ENCODE results near the gene FRMD3. TPM values are rescaled to one million over a fixed set of nuclear protein-coding genes. Genes with fewer than 3 reads are reported as not detected.

Gene FRMD3
- total and polyA plus RNA-seq, 2 donors (not counting 3 experiments of a cell fraction or from before 2014, with no cell fraction given): 3.0 to 6.1 TPM

- Histone ChIP-seq H3K9me1 (replicated peaks; ENCODE audit: control insufficient read depth, extremely low read depth, insufficient read depth, low read length) (no peaks in the 10 kb centered on the region), H3K4me1 (ENCODE audit: control insufficient read depth, extremely low read depth, insufficient read depth, low read length) (peaks cover 3% of the 10 kb centered on the region), H3K4me3 (replicated peaks in 1 of 3; ENCODE audit: insufficient read depth in 1 of 3, low read depth in 1 of 3, low read length in 3 of 3) (no peak overlapping the region), H3K4me2 (ENCODE audit: insufficient read depth, low read length) (no peak overlapping the region), H3K9me3 (replicated peaks; ENCODE audit: control insufficient read depth, insufficient read depth, low read length) (no peaks in the 10 kb centered on the region), H4K20me1 (replicated peaks; ENCODE audit: control insufficient read depth, extremely low read depth, insufficient read depth, low read length) (no peaks in the 10 kb centered on the region), H2AFZ (ENCODE audit: low read depth, low read length) (no peak overlapping the region), H3K9ac (replicated peaks; ENCODE audit: extremely low read depth, insufficient read depth, low read length) (no peak overlapping the region), H3K79me2 (ENCODE audit: control insufficient read depth, insufficient read depth, low read length) (no peaks in the 10 kb centered on the region), H3K27ac (ENCODE audit: insufficient read depth, low read depth, low read length) (no peak overlapping the region), H3K27me3 (ENCODE audit: control insufficient read depth in 2 of 2, insufficient read depth in 2 of 2, low read length in 2 of 2) (no peaks in the 10 kb centered on the region), H3K36me3 (ENCODE audit: control insufficient read depth in 2 of 2, extremely low read depth in 1 of 2, insufficient read depth in 2 of 2, low read length in 2 of 2) (no peaks in the 10 kb centered on the region)
- no TSS peak for BruUV-seq (replicated peaks)
- intact Hi-C loops (cut with micrococcal nuclease) (no loop called here), dilution Hi-C loops (cut with MboI; ENCODE audit: extremely low pct_ligation_motif_present, low sequenced_read_pairs) (no loop called here)
- DNase-seq (ENCODE audit: low read depth, low spot score): no peak
- TF ChIP-seq GATA2 (IDR thresholded peaks at IDR 0.05; ENCODE audit: insufficient read depth, insufficient read length, low read depth, low read length) (no peak), EZH2 (IDR thresholded peaks at IDR 0.05; ENCODE audit: borderline replicate concordance, low read depth, low read length, severe bottlenecking) (no peak), FOS (IDR thresholded peaks at IDR 0.05; ENCODE audit: borderline replicate concordance, insufficient read depth, low read length) (no peak), MAX (IDR thresholded peaks at IDR 0.05; ENCODE audit: insufficient read depth, insufficient read length) (no peak), MYC (IDR thresholded peaks at IDR 0.05; ENCODE audit: low read depth, low read length) (no peak), JUN (IDR thresholded peaks at IDR 0.05; ENCODE audit: borderline replicate concordance, insufficient read depth, insufficient read length, low read depth) (no peak), CTCF (IDR thresholded peaks at IDR 0.05; ENCODE audit: extremely low read depth in 1 of 2, insufficient read depth in 1 of 2, low read depth in 1 of 2, low read length in 2 of 2) (no peak), POLR2AphosphoS5 (IDR thresholded peaks at IDR 0.05; ENCODE audit: insufficient read depth, low read depth, low read length) (no peak), POLR2A (IDR thresholded peaks at IDR 0.05; ENCODE audit: low read depth, low read length) (no peak)
- POLR2A ChIA-PET: no interaction called here
- no peak for FAIRE-seq
- CTCF ChIA-PET: no interaction called here
These were observed 251.2 kb downstream of the FRMD3 start for GRCh38 chr9:83287021-83287420.

Measured in endothelial cell of umbilical vein (primary cell).